ENCODE data around the gene PHACTR3.

DNA sequence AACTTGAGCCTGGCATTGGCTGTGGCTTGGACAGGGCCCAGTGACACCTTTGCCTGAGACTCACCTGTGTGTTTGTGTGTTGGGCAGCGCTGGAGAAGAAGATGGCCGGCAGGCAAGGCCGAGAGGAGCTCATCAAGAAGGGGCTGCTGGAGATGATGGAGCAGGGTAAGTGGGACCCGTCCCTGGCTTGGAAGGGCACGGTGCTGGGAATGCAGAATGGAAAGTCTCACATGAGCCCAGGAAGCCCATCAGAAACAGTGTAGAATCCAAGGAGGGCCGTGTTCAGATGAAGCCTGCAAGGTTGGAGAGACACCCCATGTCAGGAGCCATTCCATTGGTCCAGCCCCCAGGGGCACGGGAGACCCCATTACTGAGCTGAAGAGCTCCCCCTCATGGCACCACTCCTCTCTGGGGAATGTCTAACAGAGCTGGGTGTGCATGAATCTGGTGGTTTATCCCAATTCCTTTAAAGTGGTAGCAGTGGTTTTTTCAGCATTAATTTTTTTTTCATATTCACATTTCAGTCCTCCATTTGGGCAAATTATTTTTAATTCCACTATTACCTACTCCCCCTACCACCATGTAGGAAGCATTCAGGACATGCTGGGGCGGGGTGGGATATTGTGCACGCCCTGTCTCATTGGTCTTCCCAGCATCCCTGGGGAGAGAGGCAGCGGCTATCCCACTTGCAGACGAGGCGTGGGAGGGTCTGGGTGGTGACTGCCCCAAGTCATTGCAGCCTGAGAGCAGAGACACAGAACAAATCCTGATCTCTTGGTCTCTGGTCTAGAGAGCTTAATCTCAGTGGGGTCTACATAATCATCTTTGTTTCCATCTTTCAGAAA lies 143.6 kb downstream of the PHACTR3 start:
- no peak for TF ChIP-seq ATOH8 (CRISPR knock-in tag; IDR thresholded peaks at IDR 0.05; ENCODE audit: low read depth)
- TF ChIP-seq CBX2 (IDR thresholded peaks at IDR 0.05; ENCODE audit: borderline replicate concordance, low read depth): no peak
- no peak for TF ChIP-seq JUN (IDR thresholded peaks at IDR 0.05)
- no peak for TF ChIP-seq JUNB (IDR thresholded peaks at IDR 0.05)
- TF ChIP-seq, protein P1, sequence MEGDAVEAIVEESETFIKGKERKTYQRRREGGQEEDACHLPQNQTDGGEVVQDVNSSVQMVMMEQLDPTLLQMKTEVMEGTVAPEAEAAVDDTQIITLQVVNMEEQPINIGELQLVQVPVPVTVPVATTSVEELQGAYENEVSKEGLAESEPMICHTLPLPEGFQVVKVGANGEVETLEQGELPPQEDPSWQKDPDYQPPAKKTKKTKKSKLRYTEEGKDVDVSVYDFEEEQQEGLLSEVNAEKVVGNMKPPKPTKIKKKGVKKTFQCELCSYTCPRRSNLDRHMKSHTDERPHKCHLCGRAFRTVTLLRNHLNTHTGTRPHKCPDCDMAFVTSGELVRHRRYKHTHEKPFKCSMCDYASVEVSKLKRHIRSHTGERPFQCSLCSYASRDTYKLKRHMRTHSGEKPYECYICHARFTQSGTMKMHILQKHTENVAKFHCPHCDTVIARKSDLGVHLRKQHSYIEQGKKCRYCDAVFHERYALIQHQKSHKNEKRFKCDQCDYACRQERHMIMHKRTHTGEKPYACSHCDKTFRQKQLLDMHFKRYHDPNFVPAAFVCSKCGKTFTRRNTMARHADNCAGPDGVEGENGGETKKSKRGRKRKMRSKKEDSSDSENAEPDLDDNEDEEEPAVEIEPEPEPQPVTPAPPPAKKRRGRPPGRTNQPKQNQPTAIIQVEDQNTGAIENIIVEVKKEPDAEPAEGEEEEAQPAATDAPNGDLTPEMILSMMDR (IDR thresholded peaks at IDR 0.05): no peak
- TF ChIP-seq, protein P2, sequence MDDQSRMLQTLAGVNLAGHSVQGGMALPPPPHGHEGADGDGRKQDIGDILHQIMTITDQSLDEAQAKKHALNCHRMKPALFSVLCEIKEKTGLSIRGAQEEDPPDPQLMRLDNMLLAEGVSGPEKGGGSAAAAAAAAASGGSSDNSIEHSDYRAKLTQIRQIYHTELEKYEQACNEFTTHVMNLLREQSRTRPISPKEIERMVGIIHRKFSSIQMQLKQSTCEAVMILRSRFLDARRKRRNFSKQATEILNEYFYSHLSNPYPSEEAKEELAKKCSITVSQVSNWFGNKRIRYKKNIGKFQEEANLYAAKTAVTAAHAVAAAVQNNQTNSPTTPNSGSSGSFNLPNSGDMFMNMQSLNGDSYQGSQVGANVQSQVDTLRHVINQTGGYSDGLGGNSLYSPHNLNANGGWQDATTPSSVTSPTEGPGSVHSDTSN (IDR thresholded peaks at IDR 0.05): no peak
- TF ChIP-seq, protein P3, sequence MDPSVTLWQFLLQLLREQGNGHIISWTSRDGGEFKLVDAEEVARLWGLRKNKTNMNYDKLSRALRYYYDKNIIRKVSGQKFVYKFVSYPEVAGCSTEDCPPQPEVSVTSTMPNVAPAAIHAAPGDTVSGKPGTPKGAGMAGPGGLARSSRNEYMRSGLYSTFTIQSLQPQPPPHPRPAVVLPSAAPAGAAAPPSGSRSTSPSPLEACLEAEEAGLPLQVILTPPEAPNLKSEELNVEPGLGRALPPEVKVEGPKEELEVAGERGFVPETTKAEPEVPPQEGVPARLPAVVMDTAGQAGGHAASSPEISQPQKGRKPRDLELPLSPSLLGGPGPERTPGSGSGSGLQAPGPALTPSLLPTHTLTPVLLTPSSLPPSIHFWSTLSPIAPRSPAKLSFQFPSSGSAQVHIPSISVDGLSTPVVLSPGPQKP (IDR thresholded peaks at IDR 0.05; ENCODE audit: low read depth, low read length): no peak
- TF ChIP-seq MAZ (IDR thresholded peaks at IDR 0.05; ENCODE audit: borderline replicate concordance, low read depth, low read length): no peak
- TF ChIP-seq RCOR1 (IDR thresholded peaks at IDR 0.05; ENCODE audit: low read depth, low read length): no peak
- no peak for TF ChIP-seq EP300 (IDR thresholded peaks at IDR 0.05)
- no peak for TF ChIP-seq EHMT2 (IDR thresholded peaks at IDR 0.05; ENCODE audit: low read depth)

All from A549 (cell line).